HG02610 (cell line): ENCODE results near the gene ILF3.
"Not testable (repeated sequence)": the region's sequence is repeated elsewhere in the genome, so short reads cannot be mapped to it uniquely, and the experiment has no call there.

Source experiments
- ATAC-seq: cut with Tn5 transposase; IDR thresholded peaks from one replicate; pipeline ENCODE4 v1.9.1; 2021; ENCODE audit warnings: mild to moderate bottlenecking, moderate library complexity; ENCODE audit not compliant: unreplicated experiment

ILF3 gene

GRCh38 chr19:10671922-10672321, 17.8 kb downstream of the ILF3 start:
- ATAC-seq = not testable (repeated sequence)

GRCh38 chr19:10675214-10675613, 21.1 kb downstream of the ILF3 start:
- not testable (repeated sequence) for ATAC-seq

- no peak for ATAC-seq
Observed at GRCh38 chr19:10677751-10678150, 23.6 kb downstream of the ILF3 start.

GRCh38 chr19:10678813-10679212, 24.7 kb downstream of the ILF3 start:
- no peak for ATAC-seq

- no peak for ATAC-seq
Observed at GRCh38 chr19:10679743-10680142, 25.6 kb downstream of the ILF3 start.

- ATAC-seq = no peak
Observed at GRCh38 chr19:10680545-10681135, 26.5 kb downstream of the ILF3 start.

GRCh38 chr19:10681658-10682057, 27.5 kb downstream of the ILF3 start:
- ATAC-seq = no peak

- no peak for ATAC-seq
Observed at GRCh38 chr19:10682397-10683063, 28.4 kb downstream of the ILF3 start.

GRCh38 chr19:10683064-10683426, 28.9 kb downstream of the ILF3 start:
- ATAC-seq = no peak

- no peak for ATAC-seq
Observed at GRCh38 chr19:10683582-10683981, 29.4 kb downstream of the ILF3 start.

- no peak for ATAC-seq
Observed at GRCh38 chr19:10685210-10685609, 31.1 kb downstream of the ILF3 start.

GRCh38 chr19:10686193-10686592, 32.0 kb downstream of the ILF3 start:
- no peak for ATAC-seq

GRCh38 chr19:10686661-10687517, 32.7 kb downstream of the ILF3 start:
- no peak for ATAC-seq

- no peak for ATAC-seq
Observed at GRCh38 chr19:10687518-10688288, 33.6 kb downstream of the ILF3 start.

- ATAC-seq = no peak
Observed at GRCh38 chr19:10688545-10689280, 34.6 kb downstream of the ILF3 start.

GRCh38 chr19:10690341-10690781, 36.2 kb downstream of the ILF3 start:
- ATAC-seq = no peak

GRCh38 chr19:10691178-10691881, 37.2 kb downstream of the ILF3 start:
- no peak for ATAC-seq

GRCh38 chr19:10691883-10692282, 37.7 kb downstream of the ILF3 start:
- no peak for ATAC-seq

GRCh38 chr19:10692673-10693264, 38.6 kb downstream of the ILF3 start:
- ATAC-seq = no peak
